RWPE1 (cell line): ENCODE results near the gene RPUSD3.
"Not testable (repeated sequence)": the region's sequence is repeated elsewhere in the genome, so short reads cannot be mapped to it uniquely, and the experiment has no call there.

Source experiments
- CTCF ChIA-PET: fragments of 350-600 bp; sonication (Branson Sonifier 250); formaldehyde crosslinking; extraction: SDS; loops from one replicate; lab custom pipeline; 2021; lab: Yijun Ruan, JAX
- POLR2A ChIA-PET: fragments of 400-600 bp; formaldehyde crosslinking; extraction: SDS; loops from one replicate; lab custom pipeline; 2020; ENCODE audit warnings: antibody characterized with exemption; ENCODE audit not compliant: low non-redundant PET; lab: Yijun Ruan, JAX
- DNase-seq: peaks from one replicate; pipeline ENCODE4 v3.0.0; 2012; ENCODE audit warnings: low spot score
- H3K27ac ChIP-seq: fragments of 450-650 bp; 2 replicates; pipeline ENCODE4 v1.5.1; 2017
- CTCF ChIP-seq: fragments of 450-650 bp; conservative IDR thresholded peaks from 2 replicates; pipeline ENCODE4 v1.5.1; 2017; ENCODE audit warnings: low read depth, mild to moderate bottlenecking

RPUSD3 gene

DNA sequence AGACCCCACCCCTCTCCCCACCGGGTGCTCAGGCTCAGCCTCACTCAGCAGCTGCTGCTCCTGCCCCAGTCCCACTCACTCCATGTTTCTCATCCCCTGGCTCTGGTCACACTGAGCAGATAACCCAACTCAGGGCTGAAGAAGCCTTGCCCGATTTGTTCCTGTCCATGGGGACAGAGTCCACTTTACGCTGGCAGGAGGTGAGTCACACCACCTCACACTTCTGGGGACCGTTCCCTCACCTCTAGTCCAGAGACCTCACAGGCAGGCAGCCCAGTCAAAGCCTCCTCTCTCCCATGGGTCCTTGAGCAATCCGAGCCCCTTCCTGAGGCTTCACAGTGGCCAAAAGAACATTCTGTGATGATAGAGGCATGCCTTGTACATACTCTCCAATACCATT lies 34.9 kb upstream of the RPUSD3 start:
- CTCF ChIA-PET, result no interaction called here
- DNase-seq, result no peak
- POLR2A ChIA-PET, result no interaction called here
- TF ChIP-seq CTCF, result no peak
- no peak overlapping the region for H3K27ac ChIP-seq

- ChIA-PET CTCF (no interaction called here), POLR2A (no interaction called here)
- no peak for TF ChIP-seq CTCF
- no peak for DNase-seq
- no peak overlapping the region for H3K27ac ChIP-seq
Measured at GRCh38 chr3:9876991-9877390, 33.2 kb upstream of the RPUSD3 start.

GRCh38 chr3:9876255-9876654 lies 32.4 kb upstream of the RPUSD3 start:
- DNase-seq, POLR2A ChIA-PET, H3K27ac ChIP-seq: not testable (repeated sequence)
- CTCF ChIA-PET, result interaction anchor here (0.6 kb wide), 1 partner anchor 372 kb away, joined by 4 read pairs; no protein-coding TSS in a partner anchor

DNA sequence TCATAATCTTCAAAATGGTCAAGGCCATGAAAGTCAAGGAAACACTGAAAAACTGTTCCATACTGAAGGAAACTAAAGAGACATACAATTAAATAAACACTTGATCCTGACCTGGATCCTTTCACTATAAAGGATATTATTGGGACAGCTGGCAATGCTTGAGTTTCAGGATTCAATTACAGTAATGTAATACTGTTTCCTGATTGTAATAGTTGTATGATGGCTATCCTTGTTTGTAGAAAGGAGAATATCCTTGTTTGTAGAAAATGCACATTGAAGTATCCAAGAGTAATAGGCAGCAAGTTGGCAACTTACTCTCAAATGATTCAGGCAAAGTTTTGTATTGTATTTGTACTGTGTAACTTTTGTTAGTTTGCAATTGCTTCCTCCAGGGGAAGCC lies 31.6 kb upstream of the RPUSD3 start:
- no peak overlapping the region for H3K27ac ChIP-seq
- DNase-seq, result no peak
- CTCF ChIA-PET, result no interaction called here
- POLR2A ChIA-PET, result no interaction called here
- TF ChIP-seq CTCF, result no peak

DNA sequence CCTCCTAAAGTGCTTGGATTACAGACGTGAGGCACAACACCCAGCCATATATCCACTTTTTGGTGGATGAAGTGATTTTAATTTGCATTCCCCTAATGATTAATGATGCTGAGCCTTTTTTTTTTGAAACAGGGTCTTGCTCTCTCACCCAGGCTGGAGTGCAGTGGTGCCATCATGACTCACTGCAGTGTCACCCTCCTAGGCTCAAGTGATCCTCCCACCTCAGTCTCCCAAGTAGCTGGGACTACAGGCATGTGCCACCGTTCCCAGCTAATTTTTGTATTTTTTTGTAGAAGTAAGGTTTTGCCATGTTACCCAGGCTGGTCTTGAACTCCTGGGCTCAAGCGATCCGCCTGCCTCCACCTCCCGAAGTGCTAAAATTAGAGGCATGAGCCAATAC lies 28.3 kb upstream of the RPUSD3 start:
- DNase-seq, H3K27ac ChIP-seq, POLR2A ChIA-PET: not testable (repeated sequence)
- CTCF ChIA-PET, result interaction anchor here (0.6 kb wide), 1 partner anchor 49 kb away, joined by 4 read pairs; no protein-coding TSS in a partner anchor

DNA sequence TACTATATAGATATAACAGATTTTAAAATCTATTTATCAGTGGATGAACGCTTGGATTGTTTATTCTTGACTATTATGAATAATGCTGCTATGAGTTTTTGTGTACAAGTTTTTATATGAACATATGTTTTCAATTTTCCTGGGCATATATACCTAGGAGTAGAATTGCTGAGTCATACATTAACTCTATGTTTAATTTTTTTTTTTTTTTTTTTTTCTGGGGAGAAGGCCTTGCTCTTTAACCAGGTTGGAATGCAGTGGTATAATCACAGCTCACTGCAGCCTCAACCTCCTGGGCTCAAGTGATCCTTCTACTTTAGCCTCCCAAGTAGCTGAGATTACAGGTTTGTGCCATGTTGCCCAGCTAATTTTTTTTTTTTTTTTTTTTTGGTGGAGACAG lies 27.2 kb upstream of the RPUSD3 start:
- CTCF ChIA-PET, result no interaction called here
- POLR2A ChIA-PET, result interaction anchor here (0.6 kb wide), 2 partner anchors 36 to 75 kb away, joined by 6 to 9 read pairs; no protein-coding TSS in a partner anchor
- H3K27ac ChIP-seq, result no peak overlapping the region
- TF ChIP-seq CTCF, result no peak
- DNase-seq, result no peak

- POLR2A ChIA-PET, result no interaction called here
- DNase-seq, result no peak
- CTCF ChIA-PET, result no interaction called here
- TF ChIP-seq CTCF, result no peak
- H3K27ac ChIP-seq, result no peak overlapping the region
Measured at GRCh38 chr3:9869955-9870354, 26.1 kb upstream of the RPUSD3 start.

DNA sequence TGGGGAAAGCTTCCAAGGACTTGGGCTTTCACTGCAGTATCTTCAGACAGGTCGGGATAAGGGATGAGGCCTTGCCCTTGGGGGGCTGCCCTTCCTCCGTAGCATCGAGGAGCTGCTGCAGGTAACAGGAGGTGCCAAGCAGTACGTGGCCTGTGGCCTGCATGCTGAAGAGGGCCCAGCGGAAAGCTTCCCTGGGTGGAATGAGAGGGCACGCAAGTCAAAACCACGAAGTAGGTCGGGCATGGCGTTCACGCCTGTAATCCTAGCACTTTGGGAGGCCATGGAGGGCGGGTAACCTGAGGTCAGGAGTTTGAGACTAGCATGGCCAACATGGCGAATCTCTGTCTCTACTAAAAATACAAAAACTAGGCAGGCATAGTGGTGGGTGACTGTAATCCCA lies 23.3 kb upstream of the RPUSD3 start:
- POLR2A ChIA-PET, result no interaction called here
- H3K27ac ChIP-seq, result peak overlapping the region; percentile 56
- CTCF ChIA-PET, result no interaction called here
- DNase-seq, result no peak
- no peak for TF ChIP-seq CTCF
